GM19239 (cell line): Measurements from ENCODE around the gene CASP10.
"Not testable (repeated sequence)": the region's sequence is repeated elsewhere in the genome, so short reads cannot be mapped to it uniquely, and the experiment has no call there.

Source experiments
- DNase-seq: peaks from one replicate; pipeline ENCODE4 v3.0.0; 2011; ENCODE audit warnings: low spot score; ENCODE audit not compliant: insufficient read length
- FAIRE-seq: peaks from 2 replicates; lab custom pipeline; 2011; peaks lifted over from hg19 to GRCh38; lab: Jason Lieb, UNC

CASP10 gene

DNA sequence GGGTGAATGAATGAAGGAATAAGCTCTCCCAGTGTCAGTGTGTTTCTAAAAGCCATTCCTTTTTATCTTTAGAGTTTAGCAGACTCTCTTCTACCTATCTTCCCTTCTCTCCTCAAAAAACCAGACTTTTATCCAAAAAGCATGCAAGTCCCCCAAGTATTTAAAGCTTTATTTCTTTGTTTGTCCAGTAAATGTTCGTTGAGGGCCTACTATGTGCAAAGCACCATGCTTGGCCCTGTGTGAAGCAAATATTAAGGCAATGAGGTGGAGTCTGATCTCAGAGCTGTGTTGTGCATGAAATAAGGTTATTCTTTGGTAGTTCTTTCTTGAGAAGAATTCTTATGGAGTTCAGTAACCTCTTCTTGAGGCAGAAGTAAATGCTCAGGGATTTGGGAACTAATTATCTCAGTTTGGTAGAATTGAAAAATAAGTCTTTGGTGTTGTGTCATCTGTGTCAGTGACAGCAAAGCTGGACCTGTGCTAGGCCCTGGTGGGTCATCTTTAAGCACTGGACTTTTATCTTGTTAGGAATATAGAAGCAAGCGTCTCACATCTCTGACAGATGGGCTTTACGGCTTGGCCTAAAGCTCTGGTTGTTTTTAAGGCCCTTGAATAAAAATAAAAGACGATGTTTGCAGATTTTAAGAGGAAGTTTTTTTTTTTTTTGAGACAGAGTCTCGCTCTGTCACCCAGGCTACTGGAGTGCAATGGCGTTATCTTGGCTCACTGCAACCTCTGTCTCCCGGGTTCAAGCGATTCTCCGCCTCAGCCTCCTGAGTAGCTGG lies 28.1 kb upstream of the CASP10 start:
- no peak for DNase-seq
- no peak for FAIRE-seq

GRCh38 chr2:201156036-201156435 lies 26.9 kb upstream of the CASP10 start:
- DNase-seq (no peak), FAIRE-seq (peak; percentile 63)

DNA sequence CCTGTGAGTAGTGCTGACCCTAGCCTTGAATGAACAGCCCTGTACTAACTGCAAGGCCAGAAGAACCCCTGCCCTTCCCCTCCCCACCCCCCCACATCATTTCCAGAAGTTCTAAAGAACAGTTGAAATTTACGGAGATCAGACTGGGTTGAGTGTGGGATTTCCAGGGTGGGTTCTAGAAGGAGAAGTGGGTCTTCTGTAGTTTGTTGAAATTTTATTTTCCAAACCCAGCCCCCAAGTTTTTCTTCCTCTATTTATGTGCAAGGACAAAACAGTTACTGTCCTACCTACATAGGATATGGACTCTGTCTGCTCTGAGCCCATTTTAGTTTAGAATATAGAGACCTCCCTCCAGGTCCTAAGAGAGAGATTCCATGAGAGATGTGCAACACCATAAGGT lies 26.3 kb upstream of the CASP10 start:
- FAIRE-seq: no peak
- DNase-seq: no peak

- DNase-seq (no peak), FAIRE-seq (no peak)
Observed at GRCh38 chr2:201157694-201158093, 25.2 kb upstream of the CASP10 start.

- FAIRE-seq (peak; percentile 97), DNase-seq (peak; percentile 63)
Observed at GRCh38 chr2:201158111-201158929, 24.6 kb upstream of the CASP10 start.

DNA sequence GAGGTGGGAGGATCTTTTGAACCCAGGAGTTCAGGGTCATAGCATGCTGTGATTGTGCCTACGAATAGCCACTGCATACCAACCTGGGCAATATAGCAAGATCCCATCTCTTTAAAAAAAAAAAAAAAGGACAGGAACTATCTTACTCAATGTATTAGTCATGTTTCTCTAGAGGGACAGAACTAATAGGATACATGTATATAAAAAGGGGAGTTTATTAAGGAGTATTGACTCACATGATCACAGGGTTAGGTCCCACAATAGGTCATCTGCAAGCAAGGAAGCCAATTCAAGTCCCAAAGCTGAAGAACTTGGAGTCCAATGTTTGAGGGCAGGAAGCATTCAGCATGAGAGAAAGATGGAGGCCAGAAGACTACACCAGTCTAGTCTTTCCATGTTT lies 18.8 kb upstream of the CASP10 start:
- FAIRE-seq (no peak), DNase-seq (no peak)

- FAIRE-seq: no peak
- no peak for DNase-seq
Observed at GRCh38 chr2:201167546-201167945, 15.4 kb upstream of the CASP10 start.

DNA sequence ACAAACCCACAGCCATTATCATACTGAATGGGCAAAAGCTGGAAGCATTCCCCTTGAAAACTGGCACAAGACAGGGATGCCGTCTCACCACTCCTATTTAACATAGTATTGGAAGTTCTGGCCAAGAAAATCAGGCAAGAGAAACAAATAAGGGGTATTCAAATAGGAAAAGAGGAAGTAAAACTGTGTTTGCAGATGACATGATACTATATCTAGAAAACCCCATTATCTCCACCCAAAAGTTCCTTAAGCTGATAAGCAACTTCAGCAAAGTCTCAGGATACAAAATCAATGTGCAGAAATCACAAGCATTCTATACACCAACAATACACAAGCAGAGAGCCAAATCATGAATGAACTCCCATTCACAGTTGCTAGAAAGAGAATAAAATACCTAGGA lies 14.4 kb upstream of the CASP10 start:
- FAIRE-seq: peak; percentile 4
- DNase-seq: not testable (repeated sequence)

GRCh38 chr2:201171259-201171814 lies 11.6 kb upstream of the CASP10 start:
- DNase-seq (no peak), FAIRE-seq (no peak)

DNA sequence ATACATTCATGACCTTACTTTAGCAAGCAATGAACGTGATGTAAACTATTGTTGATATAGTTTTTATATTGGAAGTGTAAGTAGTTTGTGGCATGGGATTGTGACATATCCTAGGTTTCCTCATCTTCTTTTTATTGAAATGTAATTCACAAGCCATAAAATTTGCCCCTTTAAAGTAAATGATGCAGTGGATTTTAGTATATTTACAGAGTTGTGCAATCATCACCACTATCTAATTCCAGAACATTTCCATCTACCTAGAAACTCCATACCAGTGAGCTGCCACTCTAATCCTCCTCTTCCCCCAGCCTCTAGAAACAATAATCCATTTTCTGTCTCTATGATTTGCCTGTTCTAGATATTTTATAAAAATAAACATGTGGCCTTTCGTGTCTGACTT lies 10.7 kb upstream of the CASP10 start:
- DNase-seq (no peak), FAIRE-seq (no peak)

- no peak for DNase-seq
Observed at GRCh38 chr2:201174687-201175086, 8.3 kb upstream of the CASP10 start.

DNA sequence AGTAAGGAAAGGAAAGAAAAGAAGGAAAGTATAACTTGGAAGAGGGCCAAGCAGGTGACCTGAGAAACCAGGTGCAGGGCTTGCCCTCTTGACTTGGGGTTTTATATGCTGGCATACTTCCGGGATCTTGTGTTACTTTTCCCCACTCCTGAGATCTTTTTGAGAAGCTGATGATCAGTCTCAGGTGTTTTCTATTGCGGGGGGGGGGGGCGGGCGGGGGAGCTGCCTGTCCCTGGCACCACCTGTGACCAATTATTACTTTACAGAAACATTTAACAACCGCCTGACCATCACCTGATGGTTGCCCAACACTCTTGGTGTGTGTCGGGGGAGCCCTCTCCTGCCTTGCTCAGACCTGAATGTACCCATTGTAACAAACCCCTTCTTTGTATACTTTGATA lies 6.9 kb upstream of the CASP10 start:
- DNase-seq (no peak), FAIRE-seq (no peak)

More at GRCh38 chr2:201174687-201175086, 8.3 kb upstream of the CASP10 start:
- FAIRE-seq: no peak

DNA sequence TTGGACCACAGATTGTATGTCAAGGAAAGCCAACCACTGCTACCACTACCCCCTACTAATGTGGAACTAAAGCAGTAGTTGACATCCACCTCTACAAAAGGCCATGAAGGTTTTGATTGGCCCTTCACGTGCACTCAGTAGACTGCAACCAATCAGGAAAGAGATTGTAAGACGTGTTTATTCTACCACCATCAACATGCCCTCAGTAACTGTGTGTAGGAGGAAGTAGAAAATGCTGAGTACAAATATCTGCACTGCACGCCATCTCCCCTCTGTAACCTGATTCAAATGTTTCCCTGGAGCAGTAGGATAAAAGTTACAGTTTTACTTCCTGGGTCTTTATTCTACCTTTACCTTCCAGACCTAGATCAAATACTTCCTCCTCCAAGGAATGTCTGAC lies 2.9 kb upstream of the CASP10 start:
- DNase-seq (no peak), FAIRE-seq (no peak)

- no peak for FAIRE-seq
- no peak for DNase-seq
Observed at GRCh38 chr2:201183365-201183727, 405 bp downstream of the CASP10 start.

- DNase-seq, FAIRE-seq: not testable (repeated sequence)
Observed at GRCh38 chr2:201183835-201184234, 894 bp downstream of the CASP10 start.

GRCh38 chr2:201184248-201184647 lies 1.3 kb downstream of the CASP10 start:
- DNase-seq: not testable (repeated sequence)
- peak; percentile 23 for FAIRE-seq

DNA sequence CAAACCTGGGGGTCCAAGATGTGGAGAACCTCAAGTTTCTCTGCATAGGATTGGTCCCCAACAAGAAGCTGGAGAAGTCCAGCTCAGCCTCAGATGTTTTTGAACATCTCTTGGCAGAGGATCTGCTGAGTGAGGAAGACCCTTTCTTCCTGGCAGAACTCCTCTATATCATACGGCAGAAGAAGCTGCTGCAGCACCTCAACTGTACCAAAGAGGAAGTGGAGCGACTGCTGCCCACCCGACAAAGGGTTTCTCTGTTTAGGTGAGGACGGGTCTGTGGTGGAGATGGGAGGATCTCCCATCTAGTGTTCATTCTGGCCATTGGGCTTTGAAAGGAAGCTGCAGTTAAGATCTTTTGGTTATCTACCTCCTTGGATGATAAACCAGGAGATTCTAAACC lies 2.9 kb downstream of the CASP10 start:
- no peak for DNase-seq
- FAIRE-seq: no peak

GRCh38 chr2:201186982-201187381 lies 4.0 kb downstream of the CASP10 start:
- no peak for FAIRE-seq

DNA sequence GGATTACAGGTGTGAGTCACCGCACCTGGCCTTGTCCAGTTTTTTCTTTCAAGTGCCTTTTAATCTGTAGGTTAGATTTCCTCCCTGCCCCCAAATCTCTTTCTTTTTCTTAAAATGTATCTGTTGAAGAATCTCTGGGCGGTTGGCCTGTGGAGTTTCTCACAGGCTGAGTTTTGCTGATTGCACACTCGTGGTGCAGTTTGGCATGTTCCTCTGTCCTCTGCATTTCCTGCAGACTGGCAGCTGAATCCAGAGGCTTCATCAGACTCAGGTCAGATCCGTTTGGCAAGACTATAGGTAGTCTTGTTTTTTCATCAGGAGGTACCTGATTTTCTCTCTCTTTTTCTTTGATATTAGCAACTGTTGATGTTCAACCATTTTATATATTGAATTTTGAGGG lies 5.5 kb downstream of the CASP10 start:
- no peak for FAIRE-seq
- no peak for DNase-seq

More at GRCh38 chr2:201186982-201187381, 4.0 kb downstream of the CASP10 start:
- no peak for DNase-seq

- FAIRE-seq: peak; percentile 89
- no peak for DNase-seq
Observed at GRCh38 chr2:201191132-201191875, 8.4 kb downstream of the CASP10 start.
